ENCODE results near the gene CCDC134. TPM values are rescaled to one million over a fixed set of nuclear protein-coding genes. Genes with fewer than 3 reads are reported as not detected.
A peak's percentile ranks its signal among the peaks of the same experiment; 100 is the strongest.

Gene CCDC134
- total and polyA plus RNA-seq, 9 of the 15 experiments (the other 6 are each of a cell fraction or from before 2014, with no cell fraction given) = 0.56 to 11.9 (median 5.3) TPM

DNA sequence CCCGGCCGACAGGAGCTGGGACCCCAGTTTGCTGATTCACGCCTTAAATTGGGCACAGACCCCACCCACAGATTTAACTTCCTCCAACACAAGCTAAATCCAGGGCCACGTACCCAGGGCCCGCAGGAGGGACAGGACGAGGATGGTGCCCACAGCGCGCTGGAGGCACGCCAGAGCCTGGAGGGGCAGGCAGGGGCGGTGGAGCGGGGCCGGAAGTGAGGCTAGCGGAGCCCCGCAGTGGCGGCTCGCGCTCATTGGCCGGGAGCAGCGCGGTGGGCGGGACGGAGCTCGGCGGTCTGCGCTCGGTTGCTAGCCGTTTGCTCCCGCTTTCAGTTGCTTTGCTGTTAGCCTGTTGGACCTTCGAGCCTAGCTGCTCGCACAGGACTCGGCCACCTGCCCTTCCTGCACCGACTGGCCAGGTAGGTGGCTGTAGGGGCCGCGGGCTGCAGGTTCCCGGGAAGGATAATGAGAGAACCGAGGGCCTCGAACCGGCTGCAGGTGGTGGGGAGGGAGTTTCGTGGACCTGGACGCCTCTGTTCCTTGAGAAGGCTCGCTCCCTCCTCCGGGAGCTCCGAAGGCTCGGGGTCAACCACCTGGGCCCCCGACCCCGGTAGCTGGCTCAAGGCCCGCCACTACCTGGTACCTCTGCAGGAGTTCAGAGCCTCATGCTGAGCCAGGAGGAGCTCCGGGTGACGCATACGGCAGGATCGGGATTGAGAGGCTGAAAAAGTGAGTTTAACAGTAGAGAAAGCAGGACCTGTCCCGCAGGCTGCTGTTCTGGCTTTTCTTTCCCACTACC, at the start of gene CCDC134 (continued):
- TF ChIP-seq, protein P1, sequence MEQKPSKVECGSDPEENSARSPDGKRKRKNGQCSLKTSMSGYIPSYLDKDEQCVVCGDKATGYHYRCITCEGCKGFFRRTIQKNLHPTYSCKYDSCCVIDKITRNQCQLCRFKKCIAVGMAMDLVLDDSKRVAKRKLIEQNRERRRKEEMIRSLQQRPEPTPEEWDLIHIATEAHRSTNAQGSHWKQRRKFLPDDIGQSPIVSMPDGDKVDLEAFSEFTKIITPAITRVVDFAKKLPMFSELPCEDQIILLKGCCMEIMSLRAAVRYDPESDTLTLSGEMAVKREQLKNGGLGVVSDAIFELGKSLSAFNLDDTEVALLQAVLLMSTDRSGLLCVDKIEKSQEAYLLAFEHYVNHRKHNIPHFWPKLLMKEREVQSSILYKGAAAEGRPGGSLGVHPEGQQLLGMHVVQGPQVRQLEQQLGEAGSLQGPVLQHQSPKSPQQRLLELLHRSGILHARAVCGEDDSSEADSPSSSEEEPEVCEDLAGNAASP (IDR thresholded peaks at IDR 0.05) = no peak
- peak; percentile 56; the same call in 1 of the 2 replicates for TF ChIP-seq PML (IDR thresholded peaks at IDR 0.05; ENCODE audit: low read length)
- TF ChIP-seq, protein P2, sequence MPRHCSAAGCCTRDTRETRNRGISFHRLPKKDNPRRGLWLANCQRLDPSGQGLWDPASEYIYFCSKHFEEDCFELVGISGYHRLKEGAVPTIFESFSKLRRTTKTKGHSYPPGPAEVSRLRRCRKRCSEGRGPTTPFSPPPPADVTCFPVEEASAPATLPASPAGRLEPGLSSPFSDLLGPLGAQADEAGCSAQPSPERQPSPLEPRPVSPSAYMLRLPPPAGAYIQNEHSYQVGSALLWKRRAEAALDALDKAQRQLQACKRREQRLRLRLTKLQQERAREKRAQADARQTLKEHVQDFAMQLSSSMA (CRISPR knock-in tag; IDR thresholded peaks at IDR 0.05) = no peak
- no peak for TF ChIP-seq ZEB2 (IDR thresholded peaks at IDR 0.05)
- TF ChIP-seq CBFA2T3 (IDR thresholded peaks at IDR 0.05) = no peak
- no peak for TF ChIP-seq TGIF2 (CRISPR knock-in tag; IDR thresholded peaks at IDR 0.05)
- peak; percentile 63; the same call in 1 of the 2 replicates for TF ChIP-seq EP400 (IDR thresholded peaks at IDR 0.05)
- peak; percentile 49 to 65 for TF ChIP-seq NRF1 (conservative IDR thresholded peaks at IDR 0.05 in 1 of 2, IDR thresholded peaks at IDR 0.05 in 1 of 2)
- no peak for TF ChIP-seq ZNF780A (CRISPR knock-in tag; IDR thresholded peaks at IDR 0.05)
- peak; percentile 96 for TF ChIP-seq POLR2G (IDR thresholded peaks at IDR 0.05; ENCODE audit: low read depth, low read length)
- TF ChIP-seq, protein P3, sequence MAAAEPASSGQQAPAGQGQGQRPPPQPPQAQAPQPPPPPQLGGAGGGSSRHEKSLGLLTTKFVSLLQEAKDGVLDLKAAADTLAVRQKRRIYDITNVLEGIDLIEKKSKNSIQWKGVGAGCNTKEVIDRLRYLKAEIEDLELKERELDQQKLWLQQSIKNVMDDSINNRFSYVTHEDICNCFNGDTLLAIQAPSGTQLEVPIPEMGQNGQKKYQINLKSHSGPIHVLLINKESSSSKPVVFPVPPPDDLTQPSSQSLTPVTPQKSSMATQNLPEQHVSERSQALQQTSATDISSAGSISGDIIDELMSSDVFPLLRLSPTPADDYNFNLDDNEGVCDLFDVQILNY (CRISPR knock-in tag; IDR thresholded peaks at IDR 0.05) = no peak
- peak; percentile 95 for TF ChIP-seq TBP (optimal IDR thresholded peaks at IDR 0.05; ENCODE audit: low read depth, low read length)
- TF ChIP-seq, protein P4, sequence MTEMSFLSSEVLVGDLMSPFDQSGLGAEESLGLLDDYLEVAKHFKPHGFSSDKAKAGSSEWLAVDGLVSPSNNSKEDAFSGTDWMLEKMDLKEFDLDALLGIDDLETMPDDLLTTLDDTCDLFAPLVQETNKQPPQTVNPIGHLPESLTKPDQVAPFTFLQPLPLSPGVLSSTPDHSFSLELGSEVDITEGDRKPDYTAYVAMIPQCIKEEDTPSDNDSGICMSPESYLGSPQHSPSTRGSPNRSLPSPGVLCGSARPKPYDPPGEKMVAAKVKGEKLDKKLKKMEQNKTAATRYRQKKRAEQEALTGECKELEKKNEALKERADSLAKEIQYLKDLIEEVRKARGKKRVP (CRISPR knock-in tag; IDR thresholded peaks at IDR 0.05) = no peak
- TF ChIP-seq CREM (IDR thresholded peaks at IDR 0.05; ENCODE audit: low read depth) = peak; percentile 53; the same call in 1 of the 2 replicates
- no peak for TF ChIP-seq HNRNPLL (IDR thresholded peaks at IDR 0.05; ENCODE audit: low read depth, low read length, poor library complexity, severe bottlenecking)
- TF ChIP-seq BCL6 (CRISPR knock-in tag; IDR thresholded peaks at IDR 0.05) = no peak
- TF ChIP-seq WHSC1 (IDR thresholded peaks at IDR 0.05; ENCODE audit: low read length) = no peak
- no peak for TF ChIP-seq BRF1 (IDR thresholded peaks at IDR 0.05; ENCODE audit: borderline replicate concordance, extremely low read depth, insufficient read length)
- peak; percentile 89; the same call in 1 of the 2 replicates for TF ChIP-seq PHF8 (IDR thresholded peaks at IDR 0.05; ENCODE audit: borderline replicate concordance, low read length)
- no peak for TF ChIP-seq PHB2 (IDR thresholded peaks at IDR 0.05; ENCODE audit: low read depth)
- TF ChIP-seq, protein P5, sequence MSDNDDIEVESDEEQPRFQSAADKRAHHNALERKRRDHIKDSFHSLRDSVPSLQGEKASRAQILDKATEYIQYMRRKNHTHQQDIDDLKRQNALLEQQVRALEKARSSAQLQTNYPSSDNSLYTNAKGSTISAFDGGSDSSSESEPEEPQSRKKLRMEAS (CRISPR knock-in tag; IDR thresholded peaks at IDR 0.05) = peak; percentile 48
- no peak for TF ChIP-seq SMARCC2 (IDR thresholded peaks at IDR 0.05; ENCODE audit: low read depth)
- TF ChIP-seq GTF2F1 (IDR thresholded peaks at IDR 0.05; ENCODE audit: low read depth, low read length) = peak; percentile 85; the same call in 1 of the 2 replicates
- TF ChIP-seq, protein P6, sequence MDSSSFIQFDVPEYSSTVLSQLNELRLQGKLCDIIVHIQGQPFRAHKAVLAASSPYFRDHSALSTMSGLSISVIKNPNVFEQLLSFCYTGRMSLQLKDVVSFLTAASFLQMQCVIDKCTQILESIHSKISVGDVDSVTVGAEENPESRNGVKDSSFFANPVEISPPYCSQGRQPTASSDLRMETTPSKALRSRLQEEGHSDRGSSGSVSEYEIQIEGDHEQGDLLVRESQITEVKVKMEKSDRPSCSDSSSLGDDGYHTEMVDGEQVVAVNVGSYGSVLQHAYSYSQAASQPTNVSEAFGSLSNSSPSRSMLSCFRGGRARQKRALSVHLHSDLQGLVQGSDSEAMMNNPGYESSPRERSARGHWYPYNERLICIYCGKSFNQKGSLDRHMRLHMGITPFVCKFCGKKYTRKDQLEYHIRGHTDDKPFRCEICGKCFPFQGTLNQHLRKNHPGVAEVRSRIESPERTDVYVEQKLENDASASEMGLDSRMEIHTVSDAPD (CRISPR knock-in tag; IDR thresholded peaks at IDR 0.05) = no peak
- TF ChIP-seq TAL1 (IDR thresholded peaks at IDR 0.05) = no peak
- TF ChIP-seq SUPT5H (IDR thresholded peaks at IDR 0.05) = peak; percentile 79

All from K562 (cell line).